GM18519 (cell line): ENCODE results near the gene KRT86.

Experiments used
- ATAC-seq: cut with Tn5 transposase; IDR thresholded peaks from one replicate; pipeline ENCODE4 v1.9.1; 2021; ENCODE audit warnings: mild to moderate bottlenecking, moderate library complexity; ENCODE audit not compliant: unreplicated experiment, low FRiP score

Gene KRT86

GRCh38 chr12:52263761-52264434 is 10.5 kb upstream of the KRT86 start:
- ATAC-seq, result no peak

- ATAC-seq, result no peak
Measured at GRCh38 chr12:52264435-52264825, 10.0 kb upstream of the KRT86 start.

DNA sequence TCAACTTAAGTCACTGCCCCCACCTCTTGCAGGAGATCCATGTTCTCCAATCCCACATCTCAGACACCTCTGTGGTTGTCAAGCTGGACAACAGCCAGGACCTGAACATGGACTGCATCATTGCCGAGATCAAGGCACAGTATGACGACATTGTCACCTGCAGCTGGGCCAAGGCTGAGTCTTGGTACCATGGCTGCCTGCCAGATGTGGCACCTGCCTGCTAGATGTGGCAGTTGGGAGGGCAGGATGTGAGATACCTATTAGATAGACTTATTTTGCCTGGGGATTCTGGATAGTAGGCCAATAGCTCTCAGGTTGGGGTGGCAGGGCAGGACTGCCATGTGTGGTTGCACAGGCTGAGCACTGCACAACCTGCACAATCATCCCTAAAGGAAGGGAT is 7.9 kb upstream of the KRT86 start:
- ATAC-seq, result no peak

GRCh38 chr12:52267266-52267665 is 7.2 kb upstream of the KRT86 start:
- no peak for ATAC-seq

GRCh38 chr12:52267699-52268098 is 6.7 kb upstream of the KRT86 start:
- ATAC-seq, result no peak

DNA sequence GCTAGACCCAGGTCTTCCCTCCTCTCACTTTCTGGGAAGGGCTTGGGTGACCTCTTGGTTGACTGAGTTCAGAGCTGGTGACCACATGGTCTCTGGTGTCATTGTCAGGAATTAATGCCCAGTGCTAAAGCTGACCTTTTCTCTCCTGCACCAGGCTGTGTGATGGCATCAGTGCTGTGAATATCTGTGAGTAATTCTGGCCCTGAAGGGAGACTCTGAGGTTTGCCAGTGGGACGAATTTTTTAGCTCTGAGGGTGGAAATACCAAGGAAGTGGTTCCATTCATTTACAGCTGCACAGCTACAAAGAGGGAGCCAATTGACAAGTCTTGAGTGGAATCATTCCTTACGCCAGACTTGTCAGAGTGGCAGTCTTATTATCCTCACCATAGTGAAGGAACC is 6.2 kb upstream of the KRT86 start:
- no peak for ATAC-seq

GRCh38 chr12:52270541-52271070 is 3.8 kb upstream of the KRT86 start:
- ATAC-seq, result no peak

- ATAC-seq, result no peak
Measured at GRCh38 chr12:52271158-52271557, 3.3 kb upstream of the KRT86 start.

GRCh38 chr12:52275686-52276085 is 1.2 kb downstream of the KRT86 start:
- ATAC-seq, result no peak

- ATAC-seq, result no peak
Measured at GRCh38 chr12:52277486-52278245, 3.2 kb downstream of the KRT86 start.

DNA sequence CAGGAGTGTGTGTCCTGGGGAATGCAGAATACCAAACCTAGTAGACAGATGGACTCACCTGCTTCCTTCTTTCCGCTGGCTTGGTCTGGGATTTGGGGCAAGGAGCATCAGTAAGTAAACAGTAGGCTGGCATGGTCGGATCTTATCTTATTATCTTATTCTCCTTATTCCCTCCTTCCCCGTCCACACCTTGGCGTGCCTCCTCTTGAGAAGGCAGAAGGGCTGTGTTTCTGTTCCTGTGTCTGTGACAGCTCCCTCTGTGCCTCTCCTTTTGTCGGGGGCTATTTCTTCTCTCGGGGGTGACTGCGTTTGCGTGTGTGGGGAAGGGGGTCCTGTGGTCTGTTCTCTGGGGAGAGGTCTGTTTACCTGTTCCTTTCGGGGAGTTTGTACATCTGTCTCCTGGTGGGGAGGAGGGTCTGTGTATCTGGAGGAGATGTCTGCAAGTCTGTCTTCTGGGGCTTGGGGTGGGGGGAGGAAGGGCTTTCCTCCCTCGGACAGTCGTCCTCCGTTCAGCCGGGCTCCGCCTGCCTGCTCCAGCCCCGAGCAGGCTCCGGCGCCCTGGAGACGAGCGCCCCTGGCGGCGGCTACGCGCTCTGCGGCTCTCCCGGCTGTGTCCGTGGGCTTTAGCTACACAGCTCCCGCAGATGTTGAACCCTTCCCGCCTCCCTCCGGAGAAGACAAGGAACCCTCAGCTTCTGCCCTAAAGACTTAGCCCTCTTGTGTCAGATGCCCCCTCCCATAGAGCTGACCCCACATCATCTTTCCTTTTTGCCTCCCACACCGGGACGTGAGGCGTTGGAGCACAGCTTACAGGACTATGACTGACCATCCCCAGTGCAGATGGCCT is 4.4 kb downstream of the KRT86 start:
- peak; percentile 44 for ATAC-seq

DNA sequence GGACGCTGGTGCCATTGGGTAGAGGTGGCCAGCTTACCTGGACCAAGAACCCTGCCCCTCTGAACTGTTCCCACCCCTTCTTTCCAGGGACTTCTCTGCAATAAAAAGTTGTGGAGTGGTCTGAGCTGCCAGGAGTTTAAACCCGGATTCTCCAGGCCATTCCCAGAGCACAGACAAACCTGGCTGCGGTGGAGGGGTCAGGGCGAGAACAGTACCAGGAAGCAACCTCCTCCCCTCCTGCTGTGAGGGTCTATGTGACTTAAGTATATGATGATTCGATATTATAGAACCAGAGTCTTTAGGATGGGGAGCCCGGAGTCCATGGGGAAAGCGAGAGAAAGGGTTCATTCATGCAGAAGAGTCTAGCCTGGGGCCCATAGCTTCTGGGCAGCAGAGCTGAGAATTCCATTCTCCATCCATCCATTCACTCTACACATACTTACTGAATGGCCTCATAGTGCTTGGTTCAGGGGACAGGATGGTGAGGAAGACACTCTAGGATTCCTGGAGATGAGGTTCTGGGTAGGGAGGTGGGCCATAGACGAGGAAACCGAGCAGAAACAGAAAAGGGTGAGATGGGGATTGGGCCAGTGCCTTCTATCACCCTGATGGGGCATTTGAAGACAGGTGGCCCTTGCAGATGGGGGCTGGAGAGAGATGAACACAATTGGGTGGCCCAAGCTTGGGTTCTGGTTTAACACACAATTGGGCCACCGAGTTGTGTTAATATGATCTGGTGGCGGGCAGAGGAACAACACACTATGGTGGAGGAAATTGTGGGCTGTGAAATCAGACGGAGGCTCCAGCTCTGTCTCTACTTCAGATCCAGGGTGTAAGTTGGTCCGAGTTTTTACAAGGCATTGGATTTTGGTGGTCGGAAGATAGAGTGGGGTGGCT is 5.2 kb downstream of the KRT86 start:
- ATAC-seq, result no peak

DNA sequence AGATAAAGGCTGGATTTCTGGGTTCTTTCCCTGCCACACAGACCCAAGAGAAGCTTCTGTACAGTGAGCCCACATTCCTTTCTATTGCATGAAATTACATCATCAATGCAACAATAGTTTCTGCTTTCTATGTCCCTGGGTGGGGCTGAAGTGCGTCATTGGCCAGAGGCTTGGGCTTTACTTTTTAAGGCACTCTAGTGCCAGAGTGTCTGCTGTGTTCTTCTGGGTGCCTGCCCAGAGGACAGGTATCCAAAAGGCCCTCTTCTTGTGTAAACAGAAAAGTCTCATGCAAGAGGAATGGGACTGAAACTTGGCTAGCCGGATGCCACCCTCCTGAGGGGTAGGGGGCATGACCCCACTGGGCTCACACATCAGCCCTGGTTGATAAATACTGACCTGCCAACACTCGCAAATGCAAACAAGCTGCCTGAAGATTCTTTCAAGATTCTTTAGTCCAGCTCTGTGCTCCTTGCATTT is 5.9 kb downstream of the KRT86 start:
- no peak for ATAC-seq

GRCh38 chr12:52280796-52281560 is 6.5 kb downstream of the KRT86 start:
- ATAC-seq, result no peak

- ATAC-seq, result no peak
Measured at GRCh38 chr12:52284562-52285171, 10.2 kb downstream of the KRT86 start.

DNA sequence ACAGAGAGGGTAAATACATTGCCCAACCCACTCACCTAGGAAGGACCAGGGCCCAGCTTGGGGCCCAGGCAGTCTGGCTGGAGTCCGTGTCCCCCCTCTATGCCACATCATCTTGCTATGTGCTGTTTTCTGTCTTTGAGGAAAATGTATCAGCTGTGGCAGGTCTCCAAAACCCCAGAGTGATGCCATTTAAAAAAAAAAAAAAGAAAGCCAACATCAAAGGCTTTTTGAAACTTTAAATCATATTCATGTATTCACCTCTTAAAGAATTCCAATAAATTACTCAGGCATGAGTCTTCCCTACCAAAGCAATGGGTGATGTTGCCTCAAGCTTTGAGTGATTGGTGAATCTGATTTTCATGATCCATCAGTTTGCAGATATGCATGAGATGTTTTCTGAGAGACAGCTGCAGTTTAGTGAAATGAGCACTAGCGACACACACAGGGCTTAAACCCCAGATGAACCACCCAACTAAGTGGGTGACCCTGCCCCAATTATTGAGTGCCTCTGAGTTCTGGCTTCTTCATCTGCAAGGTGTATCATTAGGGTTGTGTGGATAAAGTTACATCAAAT is 10.8 kb downstream of the KRT86 start:
- no peak for ATAC-seq

DNA sequence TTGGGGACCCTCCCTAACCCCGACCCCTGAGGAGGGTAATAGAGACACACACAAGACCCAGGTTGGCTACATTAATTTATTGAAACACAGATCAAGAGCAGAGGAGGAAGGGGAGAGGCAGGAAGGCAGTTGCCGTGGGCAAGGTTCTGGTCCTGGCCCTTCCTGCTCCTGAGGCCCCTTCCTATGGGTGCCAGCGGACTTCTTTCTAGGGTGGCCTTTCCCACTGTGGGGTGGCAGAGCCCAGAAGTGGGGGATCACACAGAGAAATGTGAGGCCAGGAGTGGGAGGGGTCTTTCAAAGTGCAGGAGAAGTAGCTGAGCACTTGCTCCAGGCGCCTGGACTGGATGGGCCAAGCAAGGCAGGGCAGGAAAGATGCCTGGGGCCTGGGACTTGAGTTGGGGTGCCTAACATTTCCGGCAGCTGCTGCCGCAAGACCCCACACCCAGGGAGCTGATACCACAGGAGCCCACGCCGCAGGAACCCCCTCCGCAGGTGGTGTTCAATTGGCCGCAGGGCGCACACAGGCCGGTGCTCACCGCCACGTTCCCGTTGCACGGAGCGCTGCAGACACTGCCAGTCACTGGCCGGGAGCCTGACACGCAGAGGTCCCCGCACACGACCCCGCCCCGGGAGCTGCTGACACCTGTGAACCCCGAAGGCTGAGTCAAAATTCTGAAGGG is 11.5 kb downstream of the KRT86 start:
- ATAC-seq, result no peak
